Neural progenitor cell (in vitro differentiated cells): ENCODE data around the gene LRFN4.

Experiments
- CTCF ChIP-seq: fragments of 200-600 bp; sonication (generic); IDR thresholded peaks from 2 replicates; pipeline ENCODE4 v1.5.1; 2017; ENCODE audit warnings: antibody characterized with exemption, mild to moderate bottlenecking
- EZH2 ChIP-seq: fragments of 200-600 bp; sonication (generic); IDR thresholded peaks from 2 replicates; pipeline ENCODE4 v1.6.1; 2017; ENCODE audit warnings: antibody characterized with exemption, mild to moderate bottlenecking, moderate library complexity
- EZH2phosphoT487 ChIP-seq: fragments of 200-600 bp; sonication (generic); IDR thresholded peaks from 2 replicates; pipeline ENCODE4 v1.6.1; 2017; ENCODE audit warnings: antibody characterized with exemption

DNA sequence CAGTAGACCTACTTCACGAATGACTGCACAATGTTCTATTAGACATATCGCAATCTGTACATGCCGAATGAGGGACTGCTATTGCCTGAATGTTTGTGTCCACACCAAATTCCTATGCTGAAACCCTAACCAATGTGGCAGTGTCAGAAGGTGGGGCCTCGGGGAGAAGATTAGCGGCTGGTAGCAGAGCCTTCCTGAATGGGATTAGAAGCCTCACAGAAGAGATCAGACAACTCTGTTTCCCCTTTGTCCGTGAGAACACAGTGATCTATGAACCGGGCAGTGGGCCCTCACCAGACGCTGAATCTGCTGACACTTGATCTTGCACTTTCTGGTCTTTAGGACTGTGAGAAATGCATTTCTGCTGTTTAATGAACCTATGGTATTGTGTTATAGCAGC, 33.1 kb downstream of the LRFN4 start:
- TF ChIP-seq CTCF: no peak
- TF ChIP-seq EZH2: no peak
- TF ChIP-seq EZH2phosphoT487: no peak
